ES-I3 (cell line): Measurements from ENCODE around the gene VPS50.
"Not testable (repeated sequence)": the region's sequence is repeated elsewhere in the genome, so short reads cannot be mapped to it uniquely, and the experiment has no call there.

Experiments
- H3K36me3 ChIP-seq: 2 replicates; pipeline ENCODE4 v1.6.1; 2013; ENCODE audit warnings: mild to moderate bottlenecking, low read length, control low read depth, moderate library complexity; ENCODE audit not compliant: insufficient read depth
- H3K4me1 ChIP-seq: 2 replicates; pipeline ENCODE4 v1.6.1; 2013; ENCODE audit warnings: mild to moderate bottlenecking, control low read depth, low read length; ENCODE audit not compliant: insufficient read depth
- H3K9ac ChIP-seq: 2 replicates; pipeline ENCODE4 v1.6.1; 2013; ENCODE audit warnings: low read depth, mild to moderate bottlenecking, low read length, moderate library complexity
- H3K9me3 ChIP-seq: 2 replicates; pipeline ENCODE4 v1.6.1; 2013; ENCODE audit warnings: mild to moderate bottlenecking, low read length, moderate library complexity; ENCODE audit not compliant: control insufficient read depth, insufficient read depth

Gene VPS50

DNA sequence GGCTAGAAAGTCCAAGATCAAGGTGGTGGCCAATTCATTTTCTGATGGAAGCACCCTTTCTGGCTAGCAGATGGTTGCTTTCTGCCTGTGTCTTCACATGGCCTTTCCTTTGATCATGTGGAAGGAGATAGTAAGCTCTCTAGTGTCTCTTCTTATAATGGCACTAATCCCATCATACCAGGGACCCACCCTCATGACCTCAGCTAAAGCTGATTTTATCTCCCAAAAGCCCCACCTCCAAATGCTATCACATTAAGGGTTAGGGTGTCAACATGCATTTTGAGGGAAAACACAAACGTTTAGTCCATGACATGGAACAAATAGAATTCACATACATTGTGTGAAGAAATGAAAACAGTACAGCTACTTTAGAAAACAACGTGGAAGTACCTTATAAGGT lies 100.0 kb downstream of the VPS50 start:
- Histone ChIP-seq H3K4me1 (peaks cover under 1% of the 10 kb centered on the region; the same call in 1 of the 2 replicates), H3K9me3 (no peaks in the 10 kb centered on the region), H3K36me3 (no peaks in the 10 kb centered on the region), H3K9ac (no peak overlapping the region; the same call in 1 of the 2 replicates)

DNA sequence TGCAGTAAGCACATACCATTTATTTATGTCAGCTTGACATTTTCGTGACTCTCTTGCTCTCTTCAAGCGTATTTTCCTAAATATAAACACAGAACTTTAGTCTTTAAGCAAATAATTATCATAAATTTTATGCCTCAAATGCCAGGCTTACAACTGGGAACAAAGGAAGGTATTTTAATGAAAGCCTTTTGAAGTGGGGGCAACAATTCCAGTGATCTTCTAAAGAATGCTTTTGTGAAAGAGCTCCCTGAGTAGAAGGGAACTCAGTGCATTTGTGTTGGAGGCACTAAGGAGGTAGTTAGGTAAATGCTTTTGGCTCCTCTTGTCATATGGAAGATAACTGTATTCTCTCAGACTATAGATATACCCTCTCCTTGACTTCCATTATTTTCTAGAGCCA lies 104.9 kb downstream of the VPS50 start:
- Histone ChIP-seq H3K4me1 (peaks cover 18% of the 10 kb centered on the region; the same call in 1 of the 2 replicates), H3K9ac (no peak overlapping the region), H3K9me3 (0 out of 2 replicates have a peak, but pooled peaks cover 3% of the 10 kb centered on the region), H3K36me3 (peaks cover 5% of the 10 kb centered on the region; the same call in 1 of the 2 replicates)

DNA sequence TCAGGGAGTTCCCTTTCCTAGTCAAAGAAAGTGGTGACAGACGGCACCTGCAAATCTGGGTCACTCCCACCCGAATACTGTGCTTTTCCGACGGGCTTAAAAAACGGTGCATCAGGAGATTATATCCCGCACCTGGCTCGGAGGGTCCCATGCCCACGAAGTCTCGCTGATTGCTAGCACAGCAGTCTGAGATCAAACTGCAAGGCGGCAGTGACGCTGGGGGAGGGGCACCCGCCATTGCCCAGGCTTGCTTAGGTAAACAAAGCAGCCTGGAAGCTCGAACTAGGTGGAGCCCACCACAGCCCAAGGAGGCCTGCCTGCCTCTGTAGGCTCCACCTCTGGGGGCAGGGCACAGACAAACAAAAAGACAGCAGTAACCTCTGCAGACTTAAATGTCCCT lies 110.0 kb downstream of the VPS50 start:
- not testable (repeated sequence) for H3K9ac ChIP-seq, H3K36me3 ChIP-seq, H3K9me3 ChIP-seq
- H3K4me1 ChIP-seq: peaks cover 17% of the 10 kb centered on the region; the same call in 1 of the 2 replicates

DNA sequence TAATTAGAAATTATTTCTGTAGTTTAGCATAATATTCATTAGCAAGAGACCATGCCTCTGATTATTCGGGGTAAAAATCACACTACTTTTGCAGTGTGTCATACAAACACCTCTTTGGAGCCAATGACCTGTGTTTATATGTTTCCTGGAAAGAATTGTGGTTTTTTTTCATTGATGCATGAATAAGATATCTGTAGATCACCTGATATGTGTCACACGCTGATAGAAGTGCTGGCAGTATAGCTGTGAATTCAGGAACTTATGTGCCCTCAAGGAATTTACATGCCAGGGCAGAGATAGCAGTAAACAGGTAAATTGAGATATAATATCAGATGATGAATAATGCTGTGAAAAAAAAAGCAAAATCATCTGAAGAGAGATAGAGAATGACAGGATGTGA lies 118.2 kb downstream of the VPS50 start:
- no peaks in the 10 kb centered on the region for H3K9me3 ChIP-seq
- H3K4me1 ChIP-seq: no peaks in the 10 kb centered on the region
- H3K9ac ChIP-seq: no peak overlapping the region
- no peaks in the 10 kb centered on the region for H3K36me3 ChIP-seq

DNA sequence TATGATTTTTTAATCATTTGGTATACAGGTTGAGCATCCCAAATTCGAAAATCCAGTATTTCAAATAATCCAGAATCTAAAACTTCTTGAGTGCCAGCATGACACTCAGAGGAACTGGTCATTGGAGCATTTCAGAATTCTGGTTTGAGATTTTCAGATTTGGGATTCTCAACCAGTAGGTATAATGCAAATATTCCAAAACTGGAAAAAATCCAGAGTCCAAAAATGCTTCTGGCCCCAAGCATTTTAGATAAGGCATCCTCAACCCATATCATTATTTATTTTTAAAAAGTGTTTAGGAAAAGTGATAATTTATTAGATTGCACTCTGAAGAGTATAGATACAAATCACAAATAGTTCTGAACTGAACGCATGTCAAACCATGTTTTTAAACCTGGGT lies 120.7 kb downstream of the VPS50 start:
- Histone ChIP-seq H3K4me1 (no peaks in the 10 kb centered on the region), H3K36me3 (no peaks in the 10 kb centered on the region), H3K9me3 (no peaks in the 10 kb centered on the region), H3K9ac (no peak overlapping the region)

DNA sequence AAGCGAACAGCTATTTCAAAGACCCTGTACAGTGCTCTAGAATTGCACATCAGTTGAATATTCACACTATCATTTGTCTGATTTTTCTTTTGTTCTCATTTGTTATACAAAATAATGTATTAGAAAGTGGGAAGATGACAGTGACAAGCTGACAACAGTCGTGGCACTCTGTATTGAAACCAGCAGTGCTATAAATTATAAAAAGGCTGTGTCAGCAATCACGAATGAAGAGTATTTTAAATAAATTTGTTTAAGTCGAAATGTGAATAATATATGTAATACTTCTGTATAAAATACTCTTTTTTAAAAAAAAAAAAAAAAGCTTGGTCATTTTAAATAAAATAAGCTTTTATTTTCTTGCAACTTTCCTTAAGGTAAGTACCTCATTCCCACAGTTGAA lies 122.6 kb downstream of the VPS50 start:
- no peaks in the 10 kb centered on the region for H3K36me3 ChIP-seq
- no peaks in the 10 kb centered on the region for H3K9me3 ChIP-seq
- peaks cover under 1% of the 10 kb centered on the region; the same call in 1 of the 2 replicates for H3K4me1 ChIP-seq
- no peak overlapping the region for H3K9ac ChIP-seq

DNA sequence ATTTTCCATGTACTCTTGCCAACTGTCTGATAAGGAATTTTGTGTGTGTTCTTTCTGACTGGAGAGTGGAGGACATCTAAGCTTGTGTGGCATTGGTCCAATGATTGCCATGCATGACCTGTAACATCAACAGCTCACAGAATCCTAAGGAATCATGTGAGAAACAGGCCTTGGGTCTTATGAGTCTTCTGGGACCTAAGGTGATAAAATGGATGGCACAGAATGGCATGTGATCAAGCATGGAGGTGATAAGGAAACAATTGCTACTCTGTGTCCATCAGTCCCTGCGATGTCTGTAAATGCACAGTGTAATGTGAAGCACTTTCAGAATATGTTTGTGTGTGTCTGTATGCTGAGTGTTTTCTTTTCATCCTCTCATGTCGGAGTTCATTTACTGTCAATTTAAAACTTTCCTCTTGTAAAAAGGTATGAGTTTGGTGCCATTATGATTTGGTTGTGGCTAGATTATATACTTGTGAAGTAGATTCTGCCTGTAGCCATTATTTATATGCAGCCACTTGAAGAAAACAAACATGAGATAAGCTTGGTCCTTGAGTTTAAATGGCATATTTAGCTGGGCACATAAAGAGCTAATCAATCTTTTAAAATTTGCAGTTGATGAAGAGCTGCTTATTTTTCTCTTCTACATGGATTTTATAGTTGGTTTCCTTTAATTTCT lies 127.5 kb downstream of the VPS50 start:
- H3K9me3 ChIP-seq: no peaks in the 10 kb centered on the region
- no peak overlapping the region for H3K9ac ChIP-seq
- no peaks in the 10 kb centered on the region for H3K36me3 ChIP-seq
- H3K4me1 ChIP-seq: peaks cover 5% of the 10 kb centered on the region; the same call in 1 of the 2 replicates

DNA sequence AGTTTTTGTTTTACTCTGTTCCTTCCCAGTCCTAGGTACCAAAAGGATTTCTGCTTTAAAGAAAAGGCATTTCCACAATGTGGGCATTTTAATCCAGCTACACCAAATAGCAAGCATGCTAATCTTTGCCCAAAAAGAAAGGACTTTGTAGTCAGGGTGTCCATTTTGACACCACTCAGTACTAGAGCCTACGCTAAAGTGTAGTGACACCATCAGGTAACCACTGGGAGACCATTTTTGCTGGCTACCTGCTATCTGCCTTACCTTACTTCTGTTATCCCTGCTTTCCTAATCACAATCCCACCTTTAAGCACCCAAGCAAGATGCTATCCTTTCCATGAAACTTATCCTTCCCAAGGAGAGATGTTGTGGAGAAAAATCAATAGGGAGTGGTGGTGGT lies 129.7 kb downstream of the VPS50 start:
- Histone ChIP-seq H3K9ac (no peak overlapping the region), H3K9me3 (no peaks in the 10 kb centered on the region), H3K36me3 (no peaks in the 10 kb centered on the region), H3K4me1 (peaks cover 5% of the 10 kb centered on the region; the same call in 1 of the 2 replicates)

DNA sequence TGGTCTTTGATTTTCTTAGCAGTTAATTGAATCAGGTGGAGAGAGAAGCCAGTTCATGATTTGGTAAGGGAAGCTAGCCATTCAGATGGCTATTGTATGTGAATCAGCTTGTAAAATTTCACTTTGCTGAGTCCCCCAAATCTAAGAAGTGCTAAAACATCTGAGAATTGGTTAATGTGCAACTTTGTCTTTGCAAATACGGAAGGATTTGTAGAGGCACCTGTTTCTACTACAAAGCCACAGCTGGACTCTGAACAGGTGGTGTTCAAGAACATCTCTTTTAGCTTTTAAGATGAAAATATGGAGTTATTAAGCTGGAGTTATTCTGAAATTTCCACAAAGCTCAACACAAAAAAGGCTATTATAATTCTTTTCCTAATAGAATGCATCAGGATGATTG lies 132.6 kb downstream of the VPS50 start:
- Histone ChIP-seq H3K9ac (no peak overlapping the region), H3K9me3 (no peaks in the 10 kb centered on the region), H3K36me3 (no peaks in the 10 kb centered on the region), H3K4me1 (peaks cover 5% of the 10 kb centered on the region; the same call in 1 of the 2 replicates)

DNA sequence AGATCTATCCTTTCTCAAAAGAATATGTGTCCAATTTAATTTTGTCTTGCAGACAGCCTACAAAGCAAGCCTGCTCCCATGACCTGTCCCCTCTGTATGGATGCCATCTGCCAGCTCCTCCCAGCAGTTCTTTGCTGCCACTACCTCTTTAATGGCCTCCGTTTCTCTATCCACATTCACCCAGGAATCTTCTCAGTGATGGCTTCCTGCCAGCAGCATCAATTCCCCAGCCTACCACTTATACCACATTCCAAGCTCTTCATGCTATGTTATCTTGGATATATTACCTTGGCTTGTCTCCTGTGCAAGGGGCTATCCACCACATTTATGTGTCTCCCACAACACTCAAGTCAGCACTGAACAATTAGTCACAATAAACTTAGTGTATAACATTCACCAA lies 133.2 kb downstream of the VPS50 start:
- Histone ChIP-seq H3K36me3 (no peaks in the 10 kb centered on the region), H3K4me1 (no peaks in the 10 kb centered on the region; the same call in 1 of the 2 replicates), H3K9ac (no peak overlapping the region), H3K9me3 (no peaks in the 10 kb centered on the region)

DNA sequence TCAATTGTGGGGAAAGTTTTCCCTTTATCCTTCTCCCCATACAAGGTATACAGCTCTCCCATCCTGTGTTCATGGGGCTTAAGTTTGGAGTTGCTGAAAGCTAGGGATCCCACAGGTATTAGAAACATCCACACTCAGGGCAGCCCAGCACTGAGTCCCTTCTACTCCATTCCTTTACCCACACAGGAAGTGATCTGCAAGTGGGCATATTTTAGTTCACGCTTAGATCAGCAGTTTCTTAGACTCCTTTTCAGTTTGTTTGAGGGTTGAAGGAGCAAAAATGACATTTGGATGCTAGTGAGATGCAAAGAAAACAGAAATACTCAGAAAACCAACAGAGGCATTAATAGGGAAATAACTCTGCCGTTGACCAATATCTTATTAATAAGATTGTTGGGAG lies 134.7 kb downstream of the VPS50 start:
- no peak overlapping the region for H3K9ac ChIP-seq
- H3K36me3 ChIP-seq: no peaks in the 10 kb centered on the region
- H3K4me1 ChIP-seq: no peaks in the 10 kb centered on the region
- H3K9me3 ChIP-seq: no peaks in the 10 kb centered on the region

DNA sequence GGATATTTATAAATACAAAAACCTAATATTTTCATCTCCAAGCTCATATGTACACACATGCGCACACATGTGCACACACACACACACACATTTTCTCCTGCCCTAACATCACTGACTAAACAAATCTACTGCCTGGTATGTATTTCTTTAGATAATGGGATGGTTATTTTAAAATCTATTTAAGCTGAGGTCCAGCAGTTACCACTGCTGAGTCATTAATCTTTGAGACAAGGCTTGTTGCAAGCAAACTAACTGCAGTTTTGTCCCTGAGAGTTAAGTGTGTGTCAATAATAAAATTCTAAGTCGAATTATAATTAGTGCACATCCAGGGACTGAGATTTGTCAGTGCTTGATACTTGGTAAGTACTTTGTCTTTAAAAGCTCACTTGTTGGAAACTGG lies 135.1 kb downstream of the VPS50 start:
- no peaks in the 10 kb centered on the region for H3K36me3 ChIP-seq
- H3K9me3 ChIP-seq: no peaks in the 10 kb centered on the region
- H3K4me1 ChIP-seq: no peaks in the 10 kb centered on the region
- H3K9ac ChIP-seq: no peak overlapping the region

DNA sequence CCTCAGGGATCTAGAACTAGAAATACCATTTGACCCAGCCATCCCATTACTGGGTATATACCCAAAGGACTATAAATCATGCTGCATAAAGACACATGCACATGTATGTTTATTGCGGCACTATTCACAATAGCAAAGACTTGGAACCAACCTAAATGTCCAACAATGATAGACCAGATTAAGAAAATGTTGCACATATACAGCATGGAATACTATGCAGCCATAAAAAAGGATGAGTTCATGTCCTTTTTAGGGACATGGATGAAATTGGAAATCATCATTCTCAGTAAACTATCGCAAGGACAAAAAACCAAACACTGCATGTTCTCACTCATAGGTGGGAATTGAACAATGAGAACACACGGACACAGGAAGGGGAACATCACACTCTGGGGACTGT lies 138.8 kb downstream of the VPS50 start:
- H3K9ac ChIP-seq, H3K4me1 ChIP-seq, H3K36me3 ChIP-seq, H3K9me3 ChIP-seq: not testable (repeated sequence)

DNA sequence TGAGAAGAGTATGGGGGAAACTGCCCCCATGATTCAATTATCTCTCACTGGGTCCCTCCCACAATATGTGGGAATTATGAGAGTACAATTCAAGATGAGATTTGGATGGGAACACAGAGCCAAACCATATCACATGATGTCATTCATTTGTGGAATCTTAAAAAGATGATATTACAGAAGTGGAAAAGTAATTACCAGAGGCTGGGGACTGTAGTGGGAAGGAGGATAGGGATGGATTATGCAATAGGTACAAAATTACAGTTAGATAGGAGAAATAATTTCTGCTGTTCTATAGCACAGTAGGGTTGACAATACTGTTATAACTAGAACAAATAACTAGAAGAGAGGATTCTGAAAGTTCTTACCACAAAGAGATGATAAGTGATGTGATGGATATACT lies 141.4 kb downstream of the VPS50 start:
- H3K36me3 ChIP-seq: no peaks in the 10 kb centered on the region
- no peaks in the 10 kb centered on the region for H3K9me3 ChIP-seq
- no peak overlapping the region for H3K9ac ChIP-seq
- H3K4me1 ChIP-seq: no peaks in the 10 kb centered on the region

DNA sequence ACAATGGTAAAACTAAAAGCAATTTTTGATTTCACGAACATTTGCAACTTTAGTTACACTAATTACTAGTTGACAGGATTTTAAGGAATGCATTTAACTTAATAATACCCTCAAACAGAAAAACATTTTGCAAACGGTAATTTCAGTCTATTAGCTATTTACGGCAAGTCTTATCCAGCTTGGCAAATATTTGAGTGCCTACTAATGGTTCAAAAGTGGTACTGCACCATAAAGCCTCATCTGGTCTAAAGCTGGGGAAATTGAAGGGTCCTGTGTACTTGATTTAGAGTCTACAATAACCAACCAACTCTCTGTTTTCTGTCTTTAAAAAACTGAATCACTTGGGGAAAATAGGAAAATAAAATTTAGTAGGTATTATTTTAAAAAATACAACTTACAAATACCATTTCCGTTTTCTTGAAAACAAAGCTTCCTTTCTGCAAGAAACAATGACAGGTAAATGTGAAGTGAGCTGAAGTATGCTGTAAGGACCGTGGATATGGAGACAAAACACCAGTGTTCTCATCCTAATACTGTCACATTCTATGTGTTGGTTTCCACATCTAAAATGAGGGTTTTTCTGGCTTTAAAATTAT lies 142.3 kb downstream of the VPS50 start:
- H3K36me3 ChIP-seq: no peaks in the 10 kb centered on the region
- no peaks in the 10 kb centered on the region for H3K4me1 ChIP-seq
- H3K9ac ChIP-seq: no peak overlapping the region
- H3K9me3 ChIP-seq: no peaks in the 10 kb centered on the region
